GM21360 (cell line): Measurements from ENCODE around the gene TMEM187.
"Not testable (repeated sequence)": the region's sequence is repeated elsewhere in the genome, so short reads cannot be mapped to it uniquely, and the experiment has no call there.

Experiments
- ATAC-seq: cut with Tn5 transposase; IDR thresholded peaks from one replicate; pipeline ENCODE4 v1.9.1; 2021; ENCODE audit warnings: mild to moderate bottlenecking, moderate library complexity; ENCODE audit not compliant: unreplicated experiment

The TMEM187 gene

DNA sequence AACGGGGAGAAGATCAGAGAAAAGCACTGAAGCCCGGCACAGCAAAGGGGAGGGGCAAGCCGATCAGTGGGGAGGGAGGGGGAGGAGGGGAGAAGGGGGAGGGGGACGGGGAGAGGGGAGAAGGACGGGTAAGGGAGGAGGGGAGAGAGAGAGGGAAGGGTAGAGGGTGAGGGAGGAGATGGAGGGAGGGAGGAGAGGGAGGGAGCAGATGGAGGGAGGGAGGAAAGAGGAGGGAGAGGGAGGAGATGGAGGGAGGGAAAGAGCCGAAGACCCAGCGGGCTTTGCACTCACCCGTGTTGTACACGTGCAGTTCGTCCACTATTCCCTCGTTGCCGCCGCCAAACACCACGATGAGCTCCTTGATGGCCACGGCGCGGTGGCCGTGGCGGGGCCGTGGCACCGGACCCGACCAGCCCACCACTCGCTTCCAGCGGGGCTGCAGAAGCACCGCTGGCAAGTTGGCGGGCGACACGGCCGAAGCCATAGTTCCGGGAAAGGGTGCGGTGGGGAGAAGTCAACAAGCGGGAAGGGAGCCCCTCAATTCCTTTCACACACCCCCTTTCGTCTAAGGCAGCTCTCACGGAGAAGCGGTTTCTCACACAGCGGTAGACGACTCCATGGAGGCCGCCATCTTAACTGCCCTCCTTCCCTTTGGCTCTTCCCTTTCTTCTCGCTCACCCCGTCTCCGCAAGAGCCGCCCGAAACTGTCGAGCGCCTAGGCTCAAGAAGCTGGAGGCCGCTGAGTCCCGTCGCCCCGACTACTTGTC is 2.0 kb upstream of the TMEM187 start:
- ATAC-seq, result no peak

DNA sequence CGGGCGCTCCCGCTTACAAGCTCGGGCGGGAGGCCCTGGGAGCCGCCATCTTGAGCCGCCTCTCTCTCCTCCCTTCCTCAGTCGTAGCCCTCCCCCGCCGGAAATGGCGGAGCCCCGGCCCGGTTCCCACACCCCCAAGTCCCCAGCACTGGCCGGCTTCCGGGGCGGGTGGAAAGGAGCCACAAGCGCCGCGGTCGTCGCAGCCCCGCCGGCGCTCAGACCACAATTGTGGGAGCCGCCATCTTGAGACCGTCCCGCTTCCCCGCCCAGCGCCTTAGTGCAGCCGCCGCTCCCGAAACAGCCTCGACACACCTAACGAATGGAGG is 1.5 kb upstream of the TMEM187 start:
- peak; percentile 23 for ATAC-seq

DNA sequence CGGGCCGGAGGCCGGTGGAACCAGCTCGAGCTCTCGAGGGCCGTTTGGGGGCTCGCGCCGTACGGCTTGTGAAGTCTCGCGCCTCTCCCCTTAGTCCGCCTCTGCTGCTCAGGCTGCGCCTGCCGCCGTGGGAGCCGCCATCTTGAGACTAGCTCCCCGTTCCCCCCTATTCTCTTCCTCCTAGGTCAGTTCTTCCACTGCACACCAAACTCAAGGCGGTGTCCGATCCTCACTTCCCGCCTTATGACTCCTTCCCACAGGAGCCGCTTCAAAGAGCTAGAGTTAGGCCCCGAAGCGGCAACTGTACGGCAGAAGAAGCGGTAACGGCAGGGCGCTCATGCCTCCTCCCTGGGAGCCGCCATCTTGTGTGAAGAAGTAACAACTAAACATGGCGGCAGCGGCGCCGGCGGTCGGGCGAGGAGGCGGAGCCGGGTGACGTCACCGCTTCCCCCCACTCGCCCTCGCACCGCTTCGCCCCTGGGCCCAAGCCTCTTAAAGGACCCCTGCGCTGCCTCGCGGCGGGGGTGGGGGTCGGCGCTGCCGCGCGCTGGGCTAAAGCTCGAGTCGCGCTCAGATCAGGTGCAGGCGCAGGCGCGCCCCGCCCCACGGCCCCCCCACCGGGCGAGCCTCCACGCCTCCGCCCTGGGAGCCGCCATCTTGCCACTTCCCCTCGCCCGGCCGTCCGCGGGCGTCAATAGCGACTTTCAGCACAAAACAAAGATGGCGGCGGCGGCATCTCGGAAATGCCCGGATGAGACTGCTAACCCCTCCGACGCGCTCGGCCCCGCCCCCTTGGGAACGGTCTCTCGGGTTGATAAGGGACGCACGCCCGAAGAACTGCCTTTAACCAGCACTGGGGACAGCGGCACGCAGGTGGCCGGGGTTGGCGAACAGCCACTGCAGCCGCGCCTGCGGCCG is 845 bp upstream of the TMEM187 start, which contains the start of gene HCFC1:
TSS of gene HCFC1 (minus strand) at position 369 of the 918 bp plus-strand sequence. CDS start 978 bp downstream, outside the sequence.
- peak; percentile 30 for ATAC-seq

DNA sequence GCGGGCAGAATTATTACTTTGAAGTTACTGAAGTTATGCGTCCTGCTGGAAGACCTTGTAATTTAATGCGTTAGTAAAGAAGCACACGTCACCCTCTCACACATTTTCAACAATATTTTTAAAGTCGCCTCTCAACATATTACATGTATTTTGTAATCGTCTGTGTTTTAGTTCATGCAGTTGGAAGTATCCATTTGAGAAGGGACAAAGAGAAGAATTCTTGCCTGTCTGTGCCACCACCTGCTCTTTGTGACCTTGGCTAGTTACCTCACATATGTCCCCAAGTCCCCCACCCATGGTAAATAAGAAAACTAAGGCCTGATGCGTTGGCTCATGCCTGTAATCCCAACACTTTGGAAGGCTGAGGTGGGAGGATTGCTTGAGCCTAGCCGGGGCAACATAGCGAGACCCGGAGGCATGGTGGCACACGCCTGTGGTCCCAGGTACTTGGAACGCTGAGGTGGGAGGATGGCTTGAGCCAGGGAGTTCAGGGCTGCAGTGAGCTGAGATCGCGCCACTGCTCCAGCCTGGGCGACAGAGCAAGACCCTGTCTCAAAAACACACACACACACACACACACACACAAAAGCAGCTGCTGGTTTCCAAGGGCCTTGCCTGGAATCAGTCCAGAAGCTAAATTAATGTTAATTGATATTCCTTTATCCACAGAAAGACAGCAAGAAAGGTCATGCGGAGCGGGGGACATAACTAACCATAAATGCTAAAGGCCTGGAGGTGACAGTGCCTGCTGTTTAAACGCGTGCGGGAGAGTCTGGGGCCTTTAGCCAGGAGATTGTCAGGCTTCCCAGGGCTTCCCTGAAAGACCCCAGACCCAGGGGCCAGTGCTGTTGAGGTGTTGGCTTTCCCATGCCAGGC is 811 bp downstream of the TMEM187 start:
- no peak for ATAC-seq

DNA sequence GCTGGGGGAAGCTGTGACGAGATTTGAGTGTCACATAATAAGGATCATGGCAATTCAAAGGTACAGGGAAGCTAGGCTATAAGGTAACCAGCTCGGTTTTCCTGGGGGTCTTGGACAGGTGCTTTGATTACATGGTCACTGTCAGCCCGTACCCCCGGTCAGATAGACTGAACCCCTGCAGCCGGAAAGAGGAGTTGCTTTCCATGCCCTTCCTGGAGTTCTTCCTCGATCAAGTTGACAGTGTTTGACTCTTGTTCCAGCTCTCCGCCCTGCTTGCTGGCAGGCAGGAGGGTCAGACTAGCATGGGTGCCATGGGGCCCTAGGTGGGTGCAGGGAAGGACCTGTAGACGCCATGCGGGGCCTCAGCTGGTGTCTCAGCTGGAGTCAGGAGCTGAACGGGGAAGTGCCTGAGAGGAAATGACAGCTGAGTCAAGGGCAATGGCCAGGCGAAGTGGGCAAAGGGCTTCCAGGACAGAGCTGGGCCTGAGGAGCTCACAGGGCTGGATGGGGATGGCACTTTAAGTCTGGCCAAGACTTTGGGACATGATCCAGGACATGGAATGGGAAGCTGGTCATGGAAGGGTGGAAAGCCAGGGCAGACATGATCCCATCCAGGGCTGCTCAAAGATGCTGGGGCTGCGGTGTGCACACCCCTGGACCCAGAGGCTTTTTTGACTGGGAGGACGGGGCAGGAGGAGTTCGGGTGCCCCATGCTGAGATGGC is 1.6 kb downstream of the TMEM187 start:
- no peak for ATAC-seq

DNA sequence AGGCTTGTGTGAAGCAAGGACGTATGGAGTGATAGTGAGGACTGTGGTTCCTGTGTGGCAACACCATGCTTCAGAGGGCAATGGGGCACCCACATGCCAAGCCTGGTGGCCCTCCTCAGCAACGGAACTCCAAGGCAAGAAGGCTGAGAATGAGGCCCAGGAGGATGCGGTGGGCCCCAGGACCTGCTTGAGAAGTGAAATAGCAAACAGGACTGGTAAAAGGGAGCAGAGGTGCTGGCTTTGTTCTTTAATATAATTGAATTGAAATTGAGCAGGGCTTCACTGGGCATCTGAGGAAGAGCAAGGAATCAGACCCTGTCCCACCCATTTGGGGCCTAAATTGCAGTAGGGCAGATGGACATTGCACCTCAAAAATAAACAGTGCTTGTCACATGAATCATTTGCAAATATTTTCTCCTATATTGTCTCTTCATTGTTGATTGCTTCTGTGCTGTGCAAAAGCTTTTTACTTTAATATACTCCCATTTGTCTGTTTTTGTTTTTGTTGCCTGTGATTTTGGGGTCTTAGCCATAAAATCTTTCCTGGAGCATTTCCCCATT is 2.3 kb downstream of the TMEM187 start:
- ATAC-seq, result no peak

DNA sequence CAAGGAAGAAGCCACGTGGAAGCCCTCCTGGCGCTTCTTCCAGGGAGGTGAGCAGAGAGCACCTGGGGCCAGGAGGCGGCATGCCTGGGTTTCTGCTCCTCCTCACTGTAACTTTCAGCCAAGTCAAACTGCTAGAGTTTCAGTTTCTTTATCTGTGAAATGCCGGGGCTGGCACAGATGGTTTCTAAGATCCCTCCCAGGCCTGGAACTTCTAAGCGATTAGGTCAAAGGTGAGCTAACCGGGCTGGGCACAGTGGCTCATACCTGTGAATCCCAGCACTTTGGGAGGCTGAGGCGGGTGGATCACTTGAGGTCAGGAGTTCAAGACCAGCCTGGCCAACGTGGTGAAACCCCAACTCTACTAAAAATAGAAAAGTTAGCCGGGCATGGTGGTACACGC is 7.8 kb downstream of the TMEM187 start:
- not testable (repeated sequence) for ATAC-seq

DNA sequence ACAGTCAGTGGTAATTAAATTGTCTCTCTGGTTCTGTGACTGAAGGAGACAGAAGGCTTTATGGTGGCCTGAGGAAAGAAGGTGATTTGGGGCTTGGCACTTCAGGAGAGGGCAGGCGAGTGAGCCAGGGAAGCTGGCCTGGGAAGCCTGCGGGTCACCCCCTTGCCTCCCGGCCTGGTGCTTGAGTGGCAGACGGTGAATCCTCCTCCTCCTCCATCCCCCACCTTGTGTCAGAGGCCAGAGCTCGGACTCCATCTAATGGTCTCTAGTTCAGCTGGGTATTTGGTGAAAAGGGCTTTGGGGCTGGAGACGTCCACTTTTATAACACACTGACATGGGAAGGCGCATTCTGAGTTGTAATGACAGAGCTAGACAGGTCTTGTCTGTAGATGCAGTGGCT is 8.7 kb downstream of the TMEM187 start:
- no peak for ATAC-seq

DNA sequence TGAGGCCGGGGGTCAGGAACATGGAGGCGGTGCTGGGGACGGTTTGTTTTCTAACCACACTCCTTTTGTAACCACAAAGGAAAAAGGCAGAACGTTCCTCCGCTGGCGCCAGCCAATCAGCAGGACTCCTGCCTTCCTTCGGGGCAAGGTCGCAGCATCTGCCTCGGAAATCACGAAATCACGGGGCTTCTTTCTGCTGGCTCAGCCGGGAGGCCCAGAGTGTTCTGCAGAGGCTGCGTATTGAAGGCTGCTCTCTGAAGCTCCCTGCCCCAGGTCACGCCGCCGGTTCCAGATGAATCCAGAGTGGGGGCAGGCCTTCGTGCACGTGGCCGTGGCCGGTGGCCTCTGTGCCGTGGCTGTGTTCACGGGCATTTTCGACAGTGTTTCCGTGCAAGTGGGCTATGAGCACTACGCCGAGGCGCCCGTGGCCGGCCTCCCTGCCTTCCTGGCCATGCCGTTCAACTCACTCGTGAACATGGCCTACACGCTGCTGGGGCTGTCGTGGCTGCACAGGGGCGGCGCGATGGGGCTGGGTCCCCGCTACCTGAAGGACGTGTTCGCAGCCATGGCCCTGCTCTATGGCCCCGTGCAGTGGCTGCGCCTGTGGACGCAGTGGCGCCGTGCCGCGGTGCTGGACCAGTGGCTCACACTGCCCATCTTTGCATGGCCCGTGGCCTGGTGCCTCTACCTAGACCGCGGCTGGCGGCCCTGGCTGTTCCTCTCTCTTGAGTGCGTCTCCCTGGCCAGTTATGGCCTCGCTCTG is 9.4 kb downstream of the TMEM187 start:
- no peak for ATAC-seq

DNA sequence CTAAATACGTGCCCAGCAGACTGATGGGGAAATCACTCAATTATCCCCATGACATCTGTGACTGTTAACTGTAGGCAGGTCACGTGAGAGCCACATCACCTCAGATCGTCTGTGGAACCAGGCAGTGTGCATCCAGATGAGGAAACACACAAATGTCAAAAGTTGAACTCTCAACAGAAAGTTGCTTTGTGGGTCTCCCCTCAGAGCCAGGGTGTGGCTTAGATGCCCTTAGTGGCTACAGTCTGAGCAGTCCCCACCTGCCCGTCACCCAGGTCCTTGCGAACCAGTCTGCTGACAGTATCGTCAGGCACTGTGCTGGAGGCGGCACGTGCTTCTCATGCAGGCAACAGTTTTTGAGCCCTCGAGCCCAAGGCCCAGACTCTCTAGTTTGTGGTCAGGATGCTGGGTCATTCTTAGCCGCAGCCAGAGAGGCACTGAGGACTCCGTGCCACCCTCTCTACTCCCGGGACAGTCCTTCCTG is 10.8 kb downstream of the TMEM187 start:
- ATAC-seq, result no peak

DNA sequence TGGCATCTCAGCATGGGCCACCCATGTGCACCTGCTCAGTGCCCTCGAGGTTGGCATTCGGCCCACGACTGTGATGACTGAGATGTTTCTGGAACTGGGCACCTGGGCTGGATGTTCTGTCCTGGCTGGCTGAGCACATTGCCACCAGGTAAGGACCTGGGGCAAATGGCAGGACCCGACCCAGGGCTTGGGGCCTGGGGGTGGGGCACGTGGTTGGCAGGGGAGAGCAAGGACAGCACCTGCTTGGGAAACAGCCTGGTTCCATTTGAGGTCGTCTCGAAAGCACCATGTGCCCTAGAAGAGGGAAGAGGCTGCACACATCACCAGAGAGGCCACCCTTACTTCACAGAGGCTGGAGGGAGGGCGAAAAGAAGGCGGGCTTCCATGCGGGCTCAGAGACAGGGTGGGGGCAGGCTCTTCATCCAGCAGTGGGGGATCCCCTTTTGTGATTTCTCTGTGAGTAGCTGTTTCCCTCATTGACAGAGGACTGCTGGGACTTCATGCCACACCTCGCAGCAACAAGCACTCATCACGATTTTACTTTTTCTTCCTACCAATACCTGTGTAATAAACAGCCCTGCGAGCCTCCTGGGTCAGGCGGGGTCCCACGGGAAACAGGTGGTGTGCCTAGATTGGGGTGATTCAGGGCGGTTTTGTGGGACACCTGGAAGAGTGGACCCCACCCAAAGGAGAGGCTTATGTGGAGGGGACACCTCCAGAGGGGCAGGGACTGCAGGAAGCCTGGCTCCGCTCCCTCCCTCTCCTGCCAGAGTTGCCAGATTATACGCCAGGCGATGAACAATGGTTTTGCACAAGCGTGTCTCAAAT is 12.0 kb downstream of the TMEM187 start:
- no peak for ATAC-seq

DNA sequence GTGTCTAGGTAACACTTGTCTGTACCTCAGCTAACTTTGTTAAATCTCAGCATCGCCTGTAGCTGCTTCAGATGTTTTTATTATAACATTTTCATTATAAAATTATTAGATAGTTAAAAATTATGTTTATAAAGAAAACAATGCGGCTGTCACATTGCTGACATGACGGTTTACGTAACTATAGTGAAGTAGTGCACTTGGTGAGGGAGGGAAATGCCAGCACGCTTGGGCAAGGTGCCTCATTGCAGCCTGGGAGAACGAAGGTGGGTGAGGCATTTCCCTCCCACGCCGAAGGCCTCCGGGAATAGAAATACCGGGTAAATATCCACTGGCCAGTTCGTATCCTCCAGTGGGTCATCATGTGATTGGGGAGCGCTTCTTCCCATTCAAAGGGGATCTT is 15.9 kb downstream of the TMEM187 start:
- ATAC-seq, result no peak

DNA sequence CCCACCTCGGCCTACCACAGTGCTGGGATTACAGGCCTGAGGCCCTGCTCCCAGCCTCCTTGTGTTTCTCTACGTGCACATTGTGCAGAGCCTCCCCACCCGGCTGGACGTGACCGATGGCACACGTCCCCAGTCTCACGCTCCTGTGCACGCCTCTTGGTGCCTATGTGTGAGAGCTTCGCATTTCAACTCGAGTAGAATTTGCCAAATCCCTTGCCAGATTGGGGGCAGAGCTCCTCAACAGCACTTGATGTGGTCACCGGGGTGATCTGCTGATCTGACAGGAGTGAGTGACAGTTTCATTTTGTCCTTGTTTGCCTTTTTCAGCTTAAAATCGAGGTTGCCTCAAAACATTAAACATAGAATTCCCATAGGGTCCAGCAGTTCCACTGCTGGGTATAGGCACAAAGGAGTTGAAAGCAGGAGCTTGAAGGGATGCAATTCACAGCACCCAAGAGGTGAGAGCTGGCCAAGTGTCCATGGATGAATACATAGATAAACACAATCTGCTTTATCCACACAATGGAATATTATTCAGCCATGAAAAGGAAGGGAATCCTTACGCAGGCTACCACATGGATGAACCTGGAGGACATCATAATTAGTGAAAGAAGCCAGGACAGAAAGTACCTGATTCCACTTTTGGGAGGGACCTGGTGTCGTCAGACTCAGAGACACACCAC is 17.6 kb downstream of the TMEM187 start:
- ATAC-seq, result no peak

DNA sequence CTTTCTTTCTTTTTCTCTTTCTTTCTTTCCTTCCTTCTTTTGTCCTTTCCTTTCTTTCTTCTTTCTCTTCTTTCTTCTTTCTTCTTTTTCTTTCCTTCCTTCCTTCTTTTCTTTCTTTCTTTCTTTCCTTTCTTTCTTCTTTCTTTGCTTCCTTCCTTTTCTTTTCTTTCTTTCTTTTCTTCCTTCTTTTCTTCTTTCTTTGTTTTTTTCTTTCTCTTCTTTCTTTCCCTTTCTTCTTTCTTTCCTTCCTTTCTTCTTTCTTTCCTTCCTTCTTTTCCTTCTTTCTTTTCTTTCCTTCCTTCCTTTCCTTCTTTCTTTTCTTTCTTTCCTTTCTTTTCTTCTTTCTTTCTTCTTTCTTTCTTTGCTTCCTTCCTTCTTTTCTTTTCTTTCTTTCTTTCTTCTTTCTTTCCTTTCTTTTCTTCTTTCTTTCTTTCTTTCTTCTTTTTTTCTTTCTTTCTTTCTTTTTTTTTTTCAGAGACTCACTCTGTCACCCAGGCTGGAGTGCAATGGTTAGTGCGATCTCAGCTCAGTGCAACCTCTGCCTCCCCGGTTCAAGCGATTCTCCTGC is 18.5 kb downstream of the TMEM187 start:
- ATAC-seq, result no peak

DNA sequence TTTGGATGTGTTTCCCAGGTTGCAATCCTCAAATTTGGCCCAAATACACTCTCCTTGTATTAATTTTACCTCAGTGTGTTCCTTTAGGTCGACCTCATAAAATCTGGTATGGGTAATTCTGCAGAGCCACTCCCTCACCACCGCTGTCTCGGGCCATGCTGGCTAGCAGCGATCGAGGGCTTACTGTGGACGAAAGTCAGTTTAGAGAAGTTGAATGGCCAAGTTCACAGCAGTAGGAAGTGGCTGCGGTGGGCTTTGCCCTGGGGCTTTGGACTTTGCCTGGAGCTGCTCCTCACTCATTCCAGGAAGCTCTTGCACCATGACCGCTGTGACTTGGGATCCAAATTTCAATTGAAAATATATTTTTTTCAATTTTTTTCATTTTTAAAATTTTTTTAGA is 19.6 kb downstream of the TMEM187 start:
- ATAC-seq, result no peak

DNA sequence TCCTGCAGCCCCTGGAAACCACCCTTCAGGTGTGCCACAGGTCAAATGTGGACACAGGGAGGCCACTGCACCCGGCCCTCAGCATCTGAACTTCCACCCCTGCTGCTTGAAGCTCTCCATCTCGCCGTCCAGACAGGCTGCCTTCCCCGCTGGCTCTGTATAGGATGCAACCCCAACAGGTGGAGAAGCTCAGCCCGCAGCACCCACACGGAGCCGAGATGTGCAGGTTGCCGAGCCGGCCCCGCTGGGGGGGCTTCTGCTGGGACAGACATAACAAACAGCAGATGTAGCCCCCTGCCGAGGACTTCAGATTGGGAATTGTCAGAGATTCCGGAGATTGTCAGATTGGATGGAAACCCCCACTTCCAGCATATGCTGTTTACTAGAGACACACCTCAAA is 20.5 kb downstream of the TMEM187 start:
- no peak for ATAC-seq

DNA sequence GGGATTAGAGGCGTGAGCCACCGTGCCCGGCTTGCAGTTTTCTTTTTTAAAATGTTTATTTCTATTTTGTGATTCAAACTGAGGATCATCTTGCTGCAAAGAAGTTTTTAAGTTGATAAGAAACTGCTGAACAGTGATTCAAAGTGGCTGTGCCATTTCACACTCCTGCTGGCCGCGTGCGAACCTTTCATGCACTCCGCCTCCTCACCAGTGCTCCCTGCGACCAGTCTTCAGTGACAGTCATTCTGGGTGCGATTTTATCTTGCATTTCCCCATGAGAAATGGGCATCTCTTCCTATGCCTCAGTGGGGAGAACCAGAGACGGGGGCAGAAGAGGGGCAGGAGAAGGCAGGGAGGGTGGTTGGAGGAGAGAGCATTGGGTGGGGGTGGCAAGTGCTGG is 21.4 kb downstream of the TMEM187 start:
- no peak for ATAC-seq
